GM19452 (cell line): ENCODE measurements around the gene SLC2A13.
"Not testable (repeated sequence)": the region's sequence is repeated elsewhere in the genome, so short reads cannot be mapped to it uniquely, and the experiment has no call there.

ENCODE experiments used
- ATAC-seq: cut with Tn5 transposase; IDR thresholded peaks from one replicate; pipeline ENCODE4 v1.9.1; 2021; ENCODE audit not compliant: unreplicated experiment

Gene SLC2A13

GRCh38 chr12:40044396-40044795 lies 61.5 kb downstream of the SLC2A13 start:
- ATAC-seq: no peak

- no peak for ATAC-seq
Measured at GRCh38 chr12:40039598-40039997, 66.3 kb downstream of the SLC2A13 start.

GRCh38 chr12:40038619-40039018 lies 67.3 kb downstream of the SLC2A13 start:
- no peak for ATAC-seq

- ATAC-seq: no peak
Measured at GRCh38 chr12:40034712-40035111, 71.2 kb downstream of the SLC2A13 start.

DNA sequence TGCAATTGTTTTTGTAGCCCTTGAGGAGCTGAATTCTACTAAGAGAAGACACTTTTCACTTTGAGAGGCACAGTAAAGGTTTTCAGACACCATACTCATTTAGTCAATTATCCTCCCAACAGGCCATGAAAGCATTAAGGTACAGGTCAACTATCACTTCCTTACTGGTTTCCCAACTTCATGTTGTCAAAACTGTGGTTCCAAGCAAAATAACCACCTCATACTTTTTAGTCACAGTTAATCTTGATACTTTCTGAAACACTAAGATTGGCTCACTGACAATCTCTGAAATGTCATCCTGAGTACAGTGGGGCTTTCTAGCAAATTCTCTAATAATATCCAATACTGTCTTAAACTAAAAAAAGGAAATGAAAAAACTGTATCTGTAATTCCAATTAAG lies 71.7 kb downstream of the SLC2A13 start:
- no peak for ATAC-seq

DNA sequence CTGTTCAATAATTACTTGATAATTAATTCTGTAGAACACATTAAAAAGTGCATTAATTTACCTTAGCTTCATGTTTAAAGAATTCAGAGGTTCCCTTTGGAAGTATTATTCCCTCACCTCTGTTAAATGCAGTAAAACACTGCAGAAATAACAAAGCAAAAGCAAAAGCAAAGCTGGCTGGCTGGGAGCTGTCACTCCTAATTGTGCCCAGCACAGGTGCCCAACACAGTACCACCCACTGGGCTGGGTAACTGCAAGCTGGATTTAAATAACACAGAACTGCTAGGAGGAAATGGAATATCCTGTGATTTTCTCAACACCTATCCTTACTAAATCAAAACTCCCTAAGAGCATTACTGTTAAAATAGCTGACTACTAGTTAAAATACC lies 72.6 kb downstream of the SLC2A13 start:
- ATAC-seq: no peak

GRCh38 chr12:40032433-40033241 lies 73.2 kb downstream of the SLC2A13 start:
- no peak for ATAC-seq

GRCh38 chr12:40031965-40032364 lies 73.9 kb downstream of the SLC2A13 start:
- no peak for ATAC-seq

GRCh38 chr12:40030970-40031369 lies 74.9 kb downstream of the SLC2A13 start:
- not testable (repeated sequence) for ATAC-seq

GRCh38 chr12:40028296-40028695 lies 77.6 kb downstream of the SLC2A13 start:
- no peak for ATAC-seq

GRCh38 chr12:40022850-40023249 lies 83.0 kb downstream of the SLC2A13 start:
- no peak for ATAC-seq

- ATAC-seq: no peak
Measured at GRCh38 chr12:40020261-40020691, 85.6 kb downstream of the SLC2A13 start.

- ATAC-seq: no peak
Measured at GRCh38 chr12:40017488-40017887, 88.4 kb downstream of the SLC2A13 start.

DNA sequence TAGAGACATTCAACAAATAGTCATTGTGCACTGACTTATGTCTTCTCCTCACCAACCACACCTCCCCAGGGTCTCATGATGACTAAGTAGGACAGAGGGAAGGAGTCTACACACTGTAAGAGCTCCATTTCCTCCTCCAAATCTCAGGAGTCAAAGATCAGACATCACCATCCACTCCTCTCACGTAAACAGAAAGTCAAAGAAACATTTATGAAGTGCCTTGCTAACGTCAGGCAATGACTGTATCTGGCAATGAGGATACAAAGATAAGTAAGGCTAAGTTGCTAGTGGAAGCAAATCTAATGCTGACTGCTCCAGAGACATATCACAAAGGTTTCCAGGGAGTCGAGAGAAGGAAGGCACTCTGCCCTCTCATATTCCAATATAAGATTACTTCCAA lies 88.9 kb downstream of the SLC2A13 start:
- no peak for ATAC-seq

DNA sequence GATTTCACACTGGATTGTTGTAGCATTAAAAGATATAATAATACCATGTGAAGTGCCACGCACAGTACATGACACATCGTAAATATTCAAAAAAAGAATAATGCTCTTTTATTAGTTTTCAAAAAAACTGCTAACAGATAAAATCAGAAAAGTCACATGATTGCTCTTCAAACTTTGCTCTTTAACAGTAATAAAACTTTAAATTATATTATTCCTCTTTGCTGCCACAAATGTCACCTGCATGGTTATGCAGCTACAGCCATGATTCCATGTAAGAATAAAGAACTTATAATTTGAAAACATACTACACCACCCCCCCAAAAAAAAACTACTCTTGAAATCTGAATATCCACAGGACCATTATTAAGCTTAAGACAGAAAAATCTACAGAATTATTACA lies 90.0 kb downstream of the SLC2A13 start:
- ATAC-seq: no peak

DNA sequence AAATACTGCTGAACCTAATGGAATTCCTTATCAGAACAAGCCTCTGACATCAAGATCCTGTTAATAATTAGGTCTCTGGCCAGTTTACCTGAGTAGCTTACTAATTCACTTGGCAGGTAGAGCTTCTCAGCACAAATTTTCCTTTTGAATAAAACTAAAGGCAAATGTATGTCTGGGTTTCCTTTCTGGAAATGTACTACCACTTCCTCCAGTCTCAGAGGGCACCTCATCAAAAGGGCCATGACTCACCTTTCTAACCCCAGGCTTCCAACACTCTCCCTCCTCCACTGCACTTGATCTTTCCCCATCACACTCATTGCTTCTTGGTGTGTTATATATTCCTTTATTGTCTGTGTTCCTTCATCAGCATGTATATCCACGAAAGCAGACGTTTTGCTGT lies 90.5 kb downstream of the SLC2A13 start:
- no peak for ATAC-seq

DNA sequence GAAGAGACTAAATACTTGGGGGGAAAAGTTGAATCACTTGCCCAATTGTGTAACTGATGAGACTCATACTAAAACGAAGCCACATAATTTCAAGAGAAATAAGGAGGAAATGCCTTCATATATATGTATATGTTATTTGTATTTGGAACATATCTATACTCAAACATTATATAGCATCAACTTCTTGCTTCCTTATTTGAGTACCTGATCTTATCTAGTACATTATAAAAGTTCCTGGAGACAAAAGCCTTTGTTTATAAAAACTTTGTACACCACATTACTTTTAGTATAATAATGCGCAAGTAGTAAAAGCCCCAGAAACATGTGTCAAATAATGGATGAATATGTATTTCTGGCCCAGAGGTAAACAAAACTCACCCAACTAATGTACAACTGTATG lies 92.0 kb downstream of the SLC2A13 start:
- no peak for ATAC-seq

GRCh38 chr12:40013292-40013691 lies 92.6 kb downstream of the SLC2A13 start:
- ATAC-seq: no peak

- no peak for ATAC-seq
Measured at GRCh38 chr12:40012711-40013110, 93.2 kb downstream of the SLC2A13 start.

DNA sequence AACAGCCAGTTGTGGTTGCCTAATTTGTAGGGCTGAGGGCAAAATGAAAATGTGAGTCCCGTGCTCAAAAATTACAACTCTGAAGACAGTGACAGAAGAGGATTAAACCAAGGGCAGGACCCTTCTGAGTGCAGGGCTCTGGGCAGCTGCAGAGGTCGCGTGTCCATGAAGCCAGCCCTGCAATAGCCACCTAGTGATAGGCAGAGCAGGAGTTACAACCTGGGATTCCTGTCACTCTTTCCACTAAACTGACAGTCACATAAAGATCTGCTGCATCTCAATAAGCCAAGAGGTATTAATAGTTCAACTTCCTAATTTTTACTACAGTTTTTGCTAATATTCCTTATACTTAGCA lies 94.1 kb downstream of the SLC2A13 start:
- peak; percentile 14 for ATAC-seq

GRCh38 chr12:40010899-40011774 lies 94.7 kb downstream of the SLC2A13 start:
- peak; percentile 93 for ATAC-seq
